ENCODE measurements around the gene NPHS1.

NPHS1 gene

DNA sequence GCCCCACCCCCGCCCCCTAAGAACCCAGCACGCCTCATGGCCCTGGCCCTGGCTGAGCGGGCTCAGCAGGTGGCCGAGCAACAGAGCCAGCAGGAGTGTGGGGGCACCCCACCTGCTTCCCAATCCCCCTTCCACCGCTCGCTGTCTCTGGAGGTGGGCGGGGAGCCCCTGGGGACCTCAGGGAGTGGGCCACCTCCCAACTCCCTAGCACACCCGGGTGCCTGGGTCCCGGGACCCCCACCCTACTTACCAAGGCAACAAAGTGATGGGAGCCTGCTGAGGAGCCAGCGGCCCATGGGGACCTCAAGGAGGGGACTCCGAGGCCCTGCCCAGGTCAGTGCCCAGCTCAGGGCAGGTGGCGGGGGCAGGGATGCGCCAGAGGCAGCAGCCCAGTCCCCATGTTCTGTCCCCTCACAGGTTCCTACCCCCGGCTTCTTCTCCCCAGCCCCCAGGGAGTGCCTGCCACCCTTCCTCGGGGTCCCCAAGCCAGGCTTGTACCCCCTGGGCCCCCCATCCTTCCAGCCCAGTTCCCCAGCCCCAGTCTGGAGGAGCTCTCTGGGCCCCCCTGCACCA lies 65.0 kb downstream of the NPHS1 start:
- DNase-seq (ENCODE audit: low read depth in 2 of 2): no peak

DNA sequence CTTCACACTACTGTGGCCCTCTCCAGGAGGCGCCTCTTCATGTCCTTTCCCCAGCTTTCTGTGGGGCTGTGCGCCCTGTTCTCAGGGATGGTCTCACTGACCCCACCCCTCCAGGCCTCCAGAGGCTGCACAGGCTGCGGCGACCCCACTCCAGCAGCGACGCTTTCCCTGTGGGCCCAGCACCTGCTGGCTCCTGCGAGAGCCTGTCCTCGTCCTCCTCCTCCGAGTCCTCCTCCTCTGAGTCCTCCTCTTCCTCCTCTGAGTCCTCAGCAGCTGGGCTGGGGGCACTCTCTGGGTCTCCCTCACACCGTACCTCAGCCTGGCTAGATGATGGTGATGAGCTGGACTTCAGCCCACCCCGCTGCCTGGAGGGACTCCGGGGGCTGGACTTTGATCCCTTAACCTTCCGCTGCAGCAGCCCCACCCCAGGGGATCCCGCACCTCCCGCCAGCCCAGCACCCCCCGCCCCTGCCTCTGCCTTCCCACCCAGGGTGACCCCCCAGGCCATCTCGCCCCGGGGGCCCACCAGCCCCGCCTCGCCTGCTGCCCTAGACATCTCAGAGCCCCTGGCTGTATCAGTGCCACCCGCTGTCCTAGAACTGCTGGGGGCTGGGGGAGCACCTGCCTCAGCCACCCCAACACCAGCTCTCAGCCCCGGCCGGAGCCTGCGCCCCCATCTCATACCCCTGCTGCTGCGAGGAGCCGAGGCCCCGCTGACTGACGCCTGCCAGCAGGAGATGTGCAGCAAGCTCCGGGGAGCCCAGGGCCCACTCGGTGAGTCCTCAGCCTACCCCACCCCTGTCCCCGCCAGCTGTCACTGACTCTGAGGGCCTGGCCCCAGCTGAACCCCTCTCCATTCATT lies 65.8 kb downstream of the NPHS1 start:
- DNase-seq (ENCODE audit: low read depth in 2 of 2): no peak

DNA sequence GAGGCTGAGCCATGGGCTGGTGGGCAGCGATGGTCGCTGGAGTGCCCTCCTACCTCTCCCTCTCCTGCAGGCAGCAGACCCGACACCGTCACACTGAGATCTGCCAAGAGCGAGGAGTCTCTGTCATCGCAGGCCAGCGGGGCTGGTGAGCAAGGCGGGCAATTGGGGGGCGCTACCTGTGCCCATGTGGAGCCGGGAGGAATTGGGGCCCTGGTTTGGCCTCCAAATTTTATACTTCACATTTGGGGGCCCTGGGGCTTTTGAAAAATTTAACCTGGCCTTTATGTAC lies 67.0 kb downstream of the NPHS1 start:
- DNase-seq (ENCODE audit: low read depth in 2 of 2): no peak

DNA sequence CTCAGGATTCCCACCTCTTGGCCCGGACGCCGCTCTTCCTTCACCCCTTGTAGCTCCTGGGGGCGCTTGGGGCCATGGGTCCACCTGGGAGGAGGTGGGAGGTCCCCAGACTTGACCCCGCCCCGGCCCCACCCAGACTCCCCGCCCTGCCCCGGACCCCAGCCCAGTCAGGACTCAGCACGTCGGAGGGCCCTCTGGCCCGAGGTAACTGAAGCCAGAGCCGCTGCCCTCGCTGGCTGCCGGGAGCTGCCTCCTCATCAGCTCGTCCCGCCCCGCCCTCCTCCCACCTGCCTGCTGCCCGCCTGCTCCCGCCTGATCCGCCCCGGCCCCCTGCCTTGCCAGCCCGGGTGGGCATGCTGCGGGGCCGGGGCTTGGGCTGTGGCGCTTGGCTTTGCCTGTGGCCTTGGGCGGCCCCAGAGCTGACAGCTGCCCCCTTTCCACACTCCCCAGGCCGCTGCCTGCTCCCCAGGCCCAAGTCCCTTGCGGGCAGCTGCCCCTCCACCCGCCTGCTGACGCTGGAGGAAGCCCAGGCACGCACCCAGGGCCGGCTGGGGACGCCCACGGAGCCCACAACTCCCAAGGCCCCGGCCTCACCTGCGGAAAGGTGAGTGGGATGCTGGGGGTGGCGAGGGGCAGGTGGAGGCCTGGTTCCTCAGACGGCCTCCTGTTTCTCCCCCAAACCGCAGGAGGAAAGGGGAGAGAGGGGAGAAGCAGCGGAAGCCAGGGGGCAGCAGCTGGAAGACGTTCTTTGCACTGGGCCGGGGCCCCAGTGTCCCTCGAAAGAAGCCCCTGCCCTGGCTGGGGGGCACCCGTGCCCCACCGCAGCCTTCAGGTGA lies 67.6 kb downstream of the NPHS1 start:
- DNase-seq (ENCODE audit: low read depth in 2 of 2): no peak

DNA sequence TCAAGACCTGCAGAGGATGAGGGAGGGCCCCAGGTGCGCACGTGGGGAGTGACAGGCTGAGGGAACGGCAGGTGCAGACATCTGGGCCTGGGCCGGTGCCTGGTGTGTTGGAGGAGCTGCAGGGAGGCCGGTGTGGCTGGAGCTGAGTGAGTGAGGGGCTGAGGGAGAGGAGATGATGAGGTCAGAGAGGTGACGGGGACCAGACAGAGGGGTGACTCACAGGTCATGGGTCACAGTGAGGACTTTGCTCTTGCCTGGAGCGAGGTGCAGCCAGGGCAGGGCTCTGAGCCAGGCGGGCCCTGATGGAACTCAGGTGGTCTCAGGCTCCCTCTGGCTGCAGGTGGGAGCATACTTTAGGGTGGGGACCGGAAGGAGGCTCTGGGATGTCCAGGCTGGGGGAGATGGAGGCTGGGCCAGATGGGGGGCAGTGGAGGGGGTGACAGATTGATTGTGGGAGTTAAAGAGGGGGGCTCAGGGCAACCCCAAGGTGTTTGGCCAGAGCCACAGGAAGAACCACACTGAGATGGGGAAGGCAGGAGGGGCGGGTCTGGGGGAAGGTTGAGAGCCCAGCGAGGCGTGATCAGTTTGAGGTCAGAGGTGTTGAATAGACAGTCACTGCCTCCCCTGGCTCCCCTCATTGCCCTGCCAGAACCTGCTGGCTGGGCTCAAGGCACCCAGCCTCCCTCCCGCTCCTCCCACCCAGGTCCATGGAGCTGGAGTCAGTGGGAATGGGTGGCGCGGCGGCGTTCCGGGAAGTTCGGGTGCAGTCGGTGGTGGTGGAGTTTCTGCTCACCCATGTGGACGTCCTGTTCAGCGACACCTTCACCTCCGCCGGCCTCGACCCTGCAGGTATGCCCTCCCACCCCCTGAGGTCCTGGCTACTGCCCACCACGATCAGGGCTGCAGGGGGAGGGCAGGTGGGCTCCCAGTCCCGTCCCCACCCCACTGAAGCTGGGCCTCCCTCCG lies 68.6 kb downstream of the NPHS1 start:
- DNase-seq (ENCODE audit: low read depth in 2 of 2): no peak

DNA sequence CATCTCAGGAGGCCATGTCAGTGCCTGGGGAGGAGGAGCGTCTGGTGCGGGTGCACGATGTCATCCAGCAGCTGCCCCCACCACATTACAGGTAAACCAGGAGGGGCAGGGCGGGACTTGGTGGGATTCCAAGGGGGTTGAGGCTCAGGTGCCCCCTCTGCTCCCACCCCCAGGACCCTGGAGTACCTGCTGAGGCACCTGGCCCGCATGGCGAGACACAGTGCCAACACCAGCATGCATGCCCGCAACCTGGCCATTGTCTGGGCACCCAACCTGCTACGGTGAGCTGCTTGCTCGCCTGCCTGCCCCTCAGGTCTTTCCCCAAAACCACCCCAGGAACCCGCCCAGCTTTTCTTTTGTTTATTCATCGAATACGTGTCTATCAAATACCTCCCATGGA lies 69.7 kb downstream of the NPHS1 start:
- no peak for DNase-seq (ENCODE audit: low read depth in 2 of 2)

DNA sequence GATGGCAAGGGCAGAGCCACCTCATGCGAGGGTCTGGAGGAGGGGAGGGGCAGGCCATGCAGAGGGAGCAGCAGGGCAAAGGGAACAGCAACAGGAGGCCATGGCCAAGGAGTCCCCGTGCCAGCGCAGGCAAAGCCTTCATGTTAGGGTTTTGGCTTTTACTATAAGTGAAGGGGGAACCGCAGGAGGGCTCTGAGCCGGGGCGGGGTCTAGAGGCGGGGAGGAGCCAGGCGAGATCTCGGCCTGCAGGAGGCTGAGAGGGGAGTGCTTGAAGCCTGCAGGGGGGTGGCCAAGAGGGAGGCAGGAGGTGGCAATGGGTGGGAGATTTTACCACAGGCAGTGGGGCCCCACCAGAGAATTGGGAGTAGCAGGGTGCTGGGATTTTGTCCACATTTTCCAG lies 70.7 kb downstream of the NPHS1 start:
- no peak for DNase-seq (ENCODE audit: low read depth in 2 of 2)

DNA sequence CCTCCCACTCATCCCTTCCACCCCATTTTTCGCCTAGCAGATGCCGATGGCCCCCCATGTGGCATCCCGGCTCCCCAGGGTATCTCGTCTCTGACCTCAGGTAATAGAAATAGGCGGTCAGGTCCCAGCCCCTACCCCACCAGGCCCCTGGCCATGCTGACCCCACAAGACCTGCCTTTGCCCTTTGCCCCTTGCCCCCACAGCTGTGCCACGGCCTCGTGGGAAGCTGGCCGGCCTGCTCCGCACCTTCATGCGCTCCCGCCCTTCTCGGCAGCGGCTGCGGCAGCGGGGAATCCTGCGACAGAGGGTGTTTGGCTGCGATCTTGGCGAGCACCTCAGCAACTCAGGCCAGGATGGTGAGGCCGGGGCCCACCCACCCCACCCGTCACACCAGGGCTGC lies 71.6 kb downstream of the NPHS1 start:
- no peak for DNase-seq (ENCODE audit: low read depth in 2 of 2)

DNA sequence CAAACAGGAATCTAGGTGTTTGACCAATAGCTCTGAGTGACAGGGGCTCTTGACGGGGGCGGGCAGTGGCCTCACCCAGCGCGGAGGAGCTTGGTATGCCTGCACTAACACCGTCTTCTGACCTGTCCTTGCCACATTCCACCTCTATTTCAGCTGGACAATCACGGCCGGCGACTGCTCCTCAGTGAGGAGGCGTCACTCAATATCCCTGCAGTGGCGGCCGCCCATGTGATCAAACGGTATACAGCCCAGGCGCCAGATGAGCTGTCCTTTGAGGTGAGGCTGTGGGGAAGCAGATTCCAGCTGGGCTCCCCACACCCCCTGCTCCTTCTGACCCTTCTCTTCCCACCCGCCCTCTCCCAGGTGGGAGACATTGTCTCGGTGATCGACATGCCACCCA lies 72.2 kb downstream of the NPHS1 start:
- DNase-seq (ENCODE audit: low read depth in 2 of 2): no peak

DNA sequence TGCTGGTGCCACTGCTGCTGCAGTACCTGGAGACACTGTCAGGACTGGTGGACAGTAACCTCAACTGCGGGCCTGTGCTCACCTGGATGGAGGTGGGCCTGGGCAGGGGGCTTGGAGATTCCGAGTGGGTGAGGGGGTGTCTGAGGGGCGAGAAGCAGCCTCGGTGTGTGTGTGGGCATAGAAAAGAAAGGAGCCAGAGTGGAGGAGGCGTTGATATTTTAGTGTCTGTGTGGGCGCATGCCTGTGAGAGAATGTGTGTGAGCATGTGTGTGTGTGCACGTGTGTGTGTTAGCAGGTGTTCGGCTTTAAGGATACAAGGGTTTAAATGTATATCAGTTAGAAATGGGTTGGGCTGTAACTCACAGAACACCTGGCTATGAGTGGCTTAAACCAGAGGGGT lies 73.3 kb downstream of the NPHS1 start:
- no peak for DNase-seq (ENCODE audit: low read depth in 2 of 2)

DNA sequence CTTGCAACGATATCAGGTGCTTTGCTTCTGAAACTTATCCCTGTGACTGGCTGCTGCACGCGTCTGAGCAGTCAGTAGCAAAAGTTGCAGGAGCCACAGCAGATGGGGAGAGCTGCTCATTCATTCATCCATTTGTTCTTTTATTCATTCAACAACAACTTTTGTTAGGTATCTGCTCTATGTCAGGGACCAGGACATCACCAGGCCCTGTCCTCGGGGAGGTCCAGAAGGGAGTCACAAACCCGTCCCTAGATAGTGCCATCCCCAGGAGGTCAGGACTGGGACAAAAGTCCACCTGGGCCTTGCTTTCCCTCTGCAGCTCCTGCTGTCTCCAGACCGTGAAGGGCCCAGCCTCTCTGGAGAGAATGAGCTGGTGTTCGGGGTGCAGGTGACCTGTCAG lies 74.3 kb downstream of the NPHS1 start:
- DNase-seq (ENCODE audit: low read depth in 2 of 2): no peak

DNA sequence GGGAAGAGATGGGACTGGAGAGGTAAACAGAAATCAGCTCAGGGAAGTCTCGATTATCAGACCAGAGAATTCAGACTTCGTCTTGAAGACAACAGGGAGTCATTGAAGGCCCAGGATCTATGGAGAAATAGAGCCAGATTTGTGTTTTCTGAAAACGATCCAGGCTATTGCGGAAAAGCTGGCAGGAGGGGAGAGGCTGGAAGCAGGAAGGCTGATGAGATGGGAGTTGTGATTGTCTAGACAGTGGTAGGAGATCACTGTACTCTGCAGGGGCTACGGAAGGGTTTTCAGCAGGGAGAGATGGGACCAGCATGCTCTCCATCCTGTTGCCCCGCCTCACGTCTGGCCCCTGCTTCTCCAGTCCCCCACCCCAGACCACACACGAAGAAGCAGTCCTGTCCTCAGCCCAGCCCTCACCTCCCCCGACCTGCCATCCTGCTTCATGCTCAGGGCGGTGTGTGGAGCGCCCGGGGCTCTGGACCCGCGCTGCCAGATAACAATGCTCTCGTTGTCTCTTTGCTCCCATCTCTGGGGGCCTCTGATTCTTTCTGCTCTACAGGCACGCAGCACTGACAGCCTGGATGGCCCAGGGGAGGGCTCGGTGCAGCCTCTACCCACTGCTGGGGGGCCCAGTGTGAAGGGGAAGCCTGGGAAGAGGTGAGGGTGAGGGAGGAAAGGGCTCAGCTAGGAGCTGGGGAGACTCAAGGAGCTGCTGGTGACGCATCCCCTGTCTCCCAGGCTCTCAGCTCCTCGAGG lies 75.0 kb downstream of the NPHS1 start:
- no peak for DNase-seq (ENCODE audit: low read depth in 2 of 2)

DNA sequence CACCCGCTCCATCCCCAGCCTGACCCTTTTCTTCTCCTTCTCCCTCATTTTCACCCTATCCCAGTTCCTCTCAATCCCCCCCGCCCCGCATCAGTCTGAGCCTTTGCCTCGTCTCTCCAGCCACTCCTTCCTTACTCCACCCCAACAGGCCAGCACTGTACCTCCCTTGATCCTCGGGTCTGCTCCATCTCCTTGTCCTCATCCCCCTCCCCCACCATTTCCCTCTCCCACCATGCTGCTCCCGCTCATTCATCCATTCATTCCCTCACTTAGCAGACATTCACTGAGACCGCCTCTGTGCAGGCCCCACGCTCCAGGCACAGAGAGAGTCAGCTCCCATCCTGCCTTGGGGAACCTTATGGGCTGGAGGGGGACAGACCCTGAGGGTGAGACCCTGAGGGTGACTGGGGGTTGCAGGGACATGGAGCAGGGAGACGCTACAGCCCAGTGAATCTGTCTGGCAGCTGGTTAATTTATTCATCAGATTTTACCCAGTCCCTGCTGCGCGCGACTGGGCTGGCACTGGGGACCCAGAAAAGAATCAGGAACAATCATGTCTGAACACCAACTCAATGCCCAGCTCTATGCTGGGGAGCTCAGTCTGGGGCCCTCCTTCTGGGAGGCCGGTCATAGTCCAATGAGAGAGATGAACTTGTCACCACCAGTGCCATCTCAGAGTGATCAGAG lies 76.1 kb downstream of the NPHS1 start:
- DNase-seq (ENCODE audit: low read depth in 2 of 2): no peak
